IPS DF 6.9 (cell line): ENCODE results near the gene JCAD.
"Not testable (repeated sequence)": the region's sequence is repeated elsewhere in the genome, so short reads cannot be mapped to it uniquely, and the experiment has no call there.

ENCODE experiments used
- DNase-seq: peaks from one replicate; pipeline ENCODE4 v3.0.0-alpha.2; 2013; ENCODE audit warnings: low read depth, low spot score
- H3K27ac ChIP-seq: one replicate; pipeline ENCODE4 v1.5.1; 2013; ENCODE audit warnings: low read length, control low read depth
- H3K27me3 ChIP-seq: 2 replicates; pipeline ENCODE4 v1.6.1; 2013; ENCODE audit warnings: mild to moderate bottlenecking, low read length; ENCODE audit not compliant: control insufficient read depth, insufficient read depth
- H3K36me3 ChIP-seq: 2 replicates; pipeline ENCODE4 v1.6.1; 2013; ENCODE audit warnings: low read length; ENCODE audit not compliant: control insufficient read depth, insufficient read depth
- H3K4me1 ChIP-seq: 2 replicates; pipeline ENCODE4 v1.6.1; 2013; ENCODE audit warnings: low read length; ENCODE audit not compliant: control insufficient read depth, insufficient read depth
- H3K4me3 ChIP-seq: 2 replicates; pipeline ENCODE4 v1.5.1; 2013; ENCODE audit warnings: mild to moderate bottlenecking, low read length
- H3K9me3 ChIP-seq: 2 replicates; pipeline ENCODE4 v1.6.1; 2013; ENCODE audit warnings: low read length, inconsistent platforms; ENCODE audit not compliant: control insufficient read depth, insufficient read depth
- WGBS: extraction: QIAGEN DNeasy Blood & Tissue Kit; methylation state at CpG from one replicate; pipeline ENCODE4 v1.1.7; 2013; ENCODE audit warnings: mixed read lengths, missing lambda C conversion rate; ENCODE audit not compliant: insufficient read length, insufficient coverage; 5-methylcytosine and 5-hydroxymethylcytosine counted together

The JCAD gene

DNA sequence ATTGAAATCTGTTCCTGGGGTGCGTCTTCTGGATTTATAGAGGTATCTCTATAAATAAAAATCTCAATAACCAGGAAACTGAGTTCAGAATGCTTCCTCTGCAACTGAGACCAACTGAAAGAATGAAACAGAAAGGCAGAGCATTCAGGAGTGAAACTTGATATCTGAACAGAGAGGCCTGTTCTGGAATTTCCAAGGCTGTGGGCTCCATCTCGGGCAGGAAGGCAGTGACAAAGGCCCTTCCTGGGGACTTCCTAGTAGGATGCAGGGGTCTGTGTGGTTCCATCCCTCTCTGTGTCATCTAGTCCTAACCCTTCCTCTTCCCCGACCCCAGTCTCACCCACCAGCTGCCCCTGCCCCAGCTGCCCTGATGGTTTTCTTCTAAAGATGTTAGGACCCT, 52.0 kb downstream of the JCAD start:
- 0 out of 2 replicates have a peak, but pooled peaks cover 2% of the 10 kb centered on the region for H3K4me1 ChIP-seq
- no peaks in the 10 kb centered on the region for H3K36me3 ChIP-seq
- no peaks in the 10 kb centered on the region for H3K27me3 ChIP-seq
- WGBS: no CpG with 5 or more reads among the region's 3 CpGs
- H3K4me3 ChIP-seq: no peak overlapping the region
- no peak overlapping the region for H3K27ac ChIP-seq
- no peak for DNase-seq
- no peaks in the 10 kb centered on the region for H3K9me3 ChIP-seq

DNA sequence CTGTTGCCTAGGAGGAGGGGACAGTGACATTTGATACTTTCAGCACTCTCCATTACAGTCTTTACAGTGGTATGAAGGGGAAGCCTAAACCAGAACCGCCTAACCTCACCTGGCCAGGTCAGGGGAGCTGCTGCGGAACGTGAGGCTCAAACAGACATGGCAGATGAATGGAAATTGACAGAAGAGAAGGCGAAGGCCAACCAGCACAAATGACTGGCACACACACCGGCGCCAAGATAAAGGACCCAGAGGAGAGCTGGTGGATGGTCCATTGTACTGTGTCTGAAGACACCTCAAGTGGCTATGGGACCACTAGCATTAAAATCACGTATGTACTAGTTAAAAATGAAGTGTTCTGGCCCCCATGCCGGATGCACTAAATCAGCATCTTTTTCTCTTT, 53.0 kb downstream of the JCAD start:
- WGBS: no CpG with 5 or more reads among the region's 8 CpGs
- no peak overlapping the region for H3K4me3 ChIP-seq
- H3K27ac ChIP-seq: no peak overlapping the region
- 0 out of 2 replicates have a peak, but pooled peaks cover 2% of the 10 kb centered on the region for H3K4me1 ChIP-seq
- H3K9me3 ChIP-seq: no peaks in the 10 kb centered on the region
- H3K27me3 ChIP-seq: no peaks in the 10 kb centered on the region
- DNase-seq: no peak
- H3K36me3 ChIP-seq: no peaks in the 10 kb centered on the region

DNA sequence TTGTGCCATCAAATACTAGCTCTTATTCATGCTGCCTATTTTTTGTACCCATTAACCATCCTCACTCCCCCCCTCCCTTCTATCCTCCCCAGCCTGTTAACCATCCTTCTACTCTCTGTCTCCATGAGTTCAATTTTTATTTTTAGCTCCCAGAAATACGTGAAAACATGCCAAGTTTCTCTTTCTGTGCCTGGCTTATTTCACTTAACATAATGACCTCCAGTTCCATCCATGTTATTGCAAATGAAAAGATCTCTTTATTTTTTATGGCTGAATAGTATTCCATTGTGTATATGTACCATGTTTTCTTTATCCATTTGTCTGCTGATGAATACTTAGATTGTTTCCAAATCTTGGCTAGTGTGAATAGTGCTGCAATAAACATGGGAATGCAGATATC, 54.3 kb downstream of the JCAD start:
- DNase-seq, H3K4me1 ChIP-seq, H3K4me3 ChIP-seq, H3K27ac ChIP-seq, H3K9me3 ChIP-seq, H3K27me3 ChIP-seq, H3K36me3 ChIP-seq: not testable (repeated sequence)
- WGBS: no CpG with 5 or more reads among the region's 1 CpG

DNA sequence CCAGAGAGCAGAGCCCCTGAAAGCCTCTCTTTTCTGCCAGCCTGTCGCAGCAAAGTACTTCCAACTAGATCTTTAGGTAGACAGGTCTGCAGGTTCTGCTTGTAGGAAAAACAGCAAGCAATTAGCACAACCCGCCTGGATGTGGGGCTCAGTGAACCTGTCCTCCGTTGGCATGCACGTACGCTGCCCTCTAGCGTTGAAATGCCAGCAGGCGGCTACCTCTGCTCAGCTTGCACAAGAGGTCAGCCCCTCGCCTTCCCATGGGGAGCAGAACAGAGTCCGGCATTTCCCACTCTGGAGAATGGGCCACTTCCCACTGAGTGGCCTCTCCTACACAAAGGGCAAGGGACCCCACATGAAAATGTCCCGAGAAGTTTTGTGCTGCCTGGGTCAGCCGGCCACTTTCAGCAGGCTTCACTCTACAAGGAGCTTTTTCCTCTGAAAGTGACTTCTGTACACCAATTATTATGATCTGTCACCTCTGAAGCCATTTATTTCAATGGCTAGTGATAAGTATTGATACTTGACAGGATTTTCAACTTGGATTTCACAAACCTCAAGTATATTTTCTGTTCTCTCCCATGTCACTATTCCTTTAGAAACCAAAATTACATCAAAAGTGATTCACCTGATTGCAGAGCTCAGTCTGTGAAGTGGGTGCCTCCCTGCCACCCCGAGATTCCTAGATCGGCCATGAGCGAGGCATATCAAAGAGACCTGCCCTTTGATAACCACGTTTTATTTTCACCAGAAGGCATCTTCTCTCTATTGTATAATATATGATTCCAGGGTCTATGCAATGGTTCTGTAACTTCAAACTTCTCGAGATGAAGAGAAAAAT, 56.7 kb downstream of the JCAD start:
- Histone ChIP-seq H3K4me1 (0 out of 2 replicates have a peak, but pooled peaks cover 2% of the 10 kb centered on the region), H3K4me3 (no peak overlapping the region), H3K27me3 (no peaks in the 10 kb centered on the region), H3K27ac (no peak overlapping the region), H3K9me3 (no peaks in the 10 kb centered on the region), H3K36me3 (no peaks in the 10 kb centered on the region)
- WGBS: no CpG with 5 or more reads among the region's 16 CpGs
- peak; percentile 66 for DNase-seq

DNA sequence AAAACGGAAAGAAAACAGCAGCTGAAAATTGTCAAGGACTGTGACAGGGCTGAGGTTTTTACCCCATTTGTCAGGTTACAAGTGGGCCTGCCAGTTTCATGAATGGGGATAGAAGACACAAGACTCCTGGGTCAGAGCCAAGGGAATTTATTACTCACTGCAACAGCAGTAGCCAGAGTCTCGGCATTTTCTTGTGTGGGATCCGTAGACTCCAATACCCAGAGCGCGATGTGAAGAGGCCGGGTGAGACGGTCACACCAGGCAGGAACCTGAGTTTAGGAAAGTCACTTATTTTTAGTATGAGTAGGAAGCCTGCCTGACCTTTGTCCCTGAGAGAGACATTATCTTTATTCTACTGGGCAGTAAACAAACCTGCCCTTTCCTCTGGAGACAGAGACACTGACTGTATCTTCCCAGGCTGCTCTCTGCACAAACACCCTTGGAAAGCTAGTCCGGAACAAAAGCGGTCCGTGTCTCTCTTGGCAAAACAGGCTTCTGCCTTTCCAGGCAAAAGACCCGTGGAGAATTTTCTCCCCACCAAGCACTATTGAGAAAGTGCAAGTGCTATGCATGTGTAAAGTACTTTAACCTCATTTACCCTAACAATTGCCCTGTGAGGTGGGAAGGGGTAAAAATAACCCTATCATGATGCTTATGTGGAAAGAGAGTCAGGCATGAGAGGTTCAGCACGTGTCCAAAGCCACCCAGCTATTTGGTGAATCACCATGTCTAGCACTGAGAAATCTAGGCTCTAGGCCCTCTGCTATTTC, 58.4 kb downstream of the JCAD start:
- DNase-seq: no peak
- no CpG with 5 or more reads among the region's 12 CpGs for WGBS
- no peak overlapping the region for H3K4me3 ChIP-seq
- no peaks in the 10 kb centered on the region for H3K36me3 ChIP-seq
- no peaks in the 10 kb centered on the region for H3K4me1 ChIP-seq
- no peak overlapping the region for H3K27ac ChIP-seq
- no peaks in the 10 kb centered on the region for H3K27me3 ChIP-seq
- no peaks in the 10 kb centered on the region for H3K9me3 ChIP-seq

DNA sequence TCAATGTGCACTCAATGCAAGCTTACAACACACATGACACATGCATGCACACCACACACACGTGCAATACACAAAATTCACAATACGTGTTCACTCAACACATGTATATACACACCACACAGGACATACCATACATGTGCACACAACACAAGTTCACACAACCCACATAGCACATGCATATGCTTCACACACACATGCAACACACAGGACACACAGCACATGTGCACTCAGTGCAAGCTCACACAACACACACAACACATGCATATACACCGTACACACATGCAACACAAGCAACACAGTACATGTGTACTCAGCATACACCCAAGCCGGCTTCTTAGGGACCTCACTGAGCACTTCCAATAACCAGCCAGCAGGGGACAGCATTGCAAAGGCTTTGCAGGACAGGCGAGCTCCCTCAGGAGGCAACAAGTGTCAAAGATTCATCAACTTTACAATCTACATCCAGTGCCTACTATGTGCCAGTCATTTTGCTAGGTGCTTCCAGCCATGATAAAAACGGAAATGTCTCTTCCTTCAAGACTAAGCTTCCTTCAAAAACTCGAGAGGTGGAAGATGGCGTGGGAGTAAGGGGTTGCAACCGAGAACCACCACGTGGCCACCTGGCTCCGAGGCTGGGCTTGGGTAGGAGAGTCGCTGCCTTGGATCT, 61.1 kb downstream of the JCAD start:
- Histone ChIP-seq H3K9me3 (no peaks in the 10 kb centered on the region), H3K4me1 (no peaks in the 10 kb centered on the region), H3K36me3 (no peaks in the 10 kb centered on the region), H3K27ac (no peak overlapping the region), H3K27me3 (no peaks in the 10 kb centered on the region), H3K4me3 (no peak overlapping the region)
- no CpG with 5 or more reads among the region's 12 CpGs for WGBS
- DNase-seq: peak; percentile 55

DNA sequence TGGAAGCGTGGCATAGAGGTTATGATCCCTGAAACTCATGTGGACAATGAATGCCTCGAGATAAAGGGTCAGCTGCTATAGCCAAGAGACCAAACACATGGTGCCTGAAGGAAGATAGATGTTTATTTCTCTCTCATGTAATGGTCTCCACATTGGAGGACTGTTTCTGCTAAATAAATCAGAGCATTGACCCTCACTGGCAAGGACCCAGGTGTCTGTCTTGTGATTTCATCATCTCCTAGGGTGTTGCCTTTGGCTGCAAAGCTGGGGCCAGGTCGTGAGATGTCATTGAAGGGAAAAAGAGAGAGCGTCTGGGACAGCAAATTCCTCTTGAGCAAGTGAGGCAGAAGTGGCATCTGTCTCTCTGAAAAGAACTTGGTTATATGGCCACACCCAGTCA, 64.6 kb downstream of the JCAD start:
- no peaks in the 10 kb centered on the region for H3K4me1 ChIP-seq
- no peaks in the 10 kb centered on the region for H3K36me3 ChIP-seq
- no peak overlapping the region for H3K27ac ChIP-seq
- no peaks in the 10 kb centered on the region for H3K27me3 ChIP-seq
- no peaks in the 10 kb centered on the region for H3K9me3 ChIP-seq
- DNase-seq: no peak
- no CpG with 5 or more reads among the region's 4 CpGs for WGBS
- H3K4me3 ChIP-seq: no peak overlapping the region

DNA sequence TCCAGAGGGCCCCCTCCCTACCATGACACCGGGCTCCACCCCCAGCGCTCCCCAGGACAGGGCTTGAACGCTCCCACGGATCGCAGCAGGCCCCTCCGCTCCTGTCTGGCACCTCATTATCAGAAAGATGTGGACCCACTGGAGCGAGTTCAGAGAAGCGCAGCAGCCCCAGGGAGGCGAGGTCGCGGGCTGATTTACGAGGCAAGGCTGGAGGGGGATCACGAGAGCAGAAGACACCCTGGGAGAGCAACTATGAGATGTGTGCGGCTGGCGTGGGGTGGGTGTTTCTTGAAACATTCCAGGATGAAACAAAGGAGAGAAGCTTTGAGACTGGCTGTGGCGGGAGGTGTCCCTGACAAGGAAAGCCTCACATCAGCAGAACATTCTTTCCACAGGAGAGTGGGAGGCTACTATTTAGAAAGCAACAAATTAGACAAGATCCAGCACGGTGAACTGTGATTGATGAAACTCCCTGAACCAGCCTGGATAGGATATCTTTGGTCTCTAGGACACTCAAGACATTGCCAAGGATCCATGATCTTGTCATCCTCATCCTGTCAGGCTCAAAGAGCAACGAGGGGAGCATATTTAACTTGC, 66.0 kb downstream of the JCAD start:
- no peaks in the 10 kb centered on the region for H3K9me3 ChIP-seq
- DNase-seq: no peak
- H3K4me1 ChIP-seq: no peaks in the 10 kb centered on the region
- no peak overlapping the region for H3K27ac ChIP-seq
- no peaks in the 10 kb centered on the region for H3K27me3 ChIP-seq
- no peaks in the 10 kb centered on the region for H3K36me3 ChIP-seq
- no peak overlapping the region for H3K4me3 ChIP-seq
- WGBS: no CpG with 5 or more reads among the region's 18 CpGs

DNA sequence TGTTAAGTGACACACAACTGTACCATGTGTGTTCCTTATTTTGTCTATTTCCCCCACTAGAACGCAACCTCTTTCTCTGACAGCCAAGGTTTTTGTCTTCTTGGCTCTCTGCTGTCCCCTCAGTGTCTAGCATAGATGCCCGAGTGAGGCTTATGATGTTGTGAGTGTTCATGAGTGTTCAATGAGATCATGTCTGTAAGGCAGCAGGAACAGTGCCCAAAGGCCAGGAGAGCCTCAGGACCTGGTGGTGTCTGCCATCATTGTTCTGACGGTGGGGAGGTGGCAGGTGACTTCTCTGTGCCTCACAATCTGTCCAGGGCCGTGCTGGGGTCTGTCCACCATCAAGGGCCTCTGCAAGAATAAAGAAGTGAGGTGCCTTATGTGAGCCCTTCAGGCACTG, 66.5 kb downstream of the JCAD start:
- Histone ChIP-seq H3K27me3 (no peaks in the 10 kb centered on the region), H3K4me3 (no peak overlapping the region), H3K27ac (no peak overlapping the region), H3K4me1 (no peaks in the 10 kb centered on the region), H3K9me3 (no peaks in the 10 kb centered on the region), H3K36me3 (no peaks in the 10 kb centered on the region)
- no peak for DNase-seq
- WGBS: no CpG with 5 or more reads among the region's 4 CpGs

DNA sequence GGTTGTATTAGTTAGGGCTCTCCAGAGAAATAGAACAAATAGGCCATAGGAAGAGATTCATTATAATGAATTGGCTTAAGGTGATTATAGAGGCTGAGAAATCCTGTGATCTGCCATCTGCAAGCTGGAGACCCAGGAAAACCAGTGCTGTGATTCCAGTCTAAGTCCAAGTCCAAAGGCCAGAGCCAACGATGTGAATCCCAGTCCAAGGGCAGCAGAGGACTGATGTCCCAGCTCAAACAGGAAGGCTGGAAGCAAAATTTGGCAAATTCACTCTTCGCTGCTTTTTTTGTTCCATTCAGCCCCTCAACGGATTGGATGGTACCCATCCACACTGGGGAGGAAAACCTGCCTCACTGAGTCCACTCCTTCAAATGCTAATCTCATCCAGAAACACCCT, 68.0 kb downstream of the JCAD start:
- Histone ChIP-seq H3K27ac (no peak overlapping the region), H3K4me1 (no peaks in the 10 kb centered on the region), H3K36me3 (no peaks in the 10 kb centered on the region), H3K4me3 (no peak overlapping the region), H3K9me3 (no peaks in the 10 kb centered on the region), H3K27me3 (no peaks in the 10 kb centered on the region)
- DNase-seq: no peak
- WGBS: no CpG with 5 or more reads among the region's 3 CpGs
